SU-DHL-6 (cell line): ENCODE measurements around the gene WNT4.

Source experiments
- H2AFZ ChIP-seq: fragments of 200-600 bp; sonication (generic); 2 replicates; pipeline ENCODE4 v1.6.1; 2014; ENCODE audit warnings: low read depth, mild to moderate bottlenecking, moderate library complexity, mixed read lengths, antibody characterized with exemption, low read length; ENCODE audit not compliant: severe bottlenecking
- H3F3A ChIP-seq: fragments of 200-600 bp; shearing (Covaris generic); 2 replicates; pipeline ENCODE4 v1.6.0; 2016; ENCODE audit warnings: antibody characterized with exemption, mild to moderate bottlenecking; ENCODE audit not compliant: insufficient read depth
- H3K27ac ChIP-seq: fragments of 200-600 bp; sonication (generic); 2 replicates; pipeline ENCODE4 v1.5.1; 2016; ENCODE audit warnings: low read depth, mild to moderate bottlenecking, low read length, moderate library complexity, mixed read lengths
- H3K27me3 ChIP-seq: fragments of 200-600 bp; sonication (generic), shearing (Covaris generic); 2 replicates; pipeline ENCODE4 v1.6.0; 2014; ENCODE audit warnings: mild to moderate bottlenecking, low read length
- H3K36me3 ChIP-seq: fragments of 200-600 bp; sonication (generic); 2 replicates; pipeline ENCODE4 v1.6.1; 2014; ENCODE audit warnings: mild to moderate bottlenecking, low read length, mixed read lengths
- H3K4me2 ChIP-seq: fragments of 300-600, 200-600 bp; shearing (Covaris generic), sonication (generic); 2 replicates; pipeline ENCODE4 v1.6.0; 2014; ENCODE audit warnings: low read length, low read depth, mild to moderate bottlenecking; ENCODE audit not compliant: poor library complexity, severe bottlenecking
- H3K4me3 ChIP-seq: fragments of 200-600 bp; sonication (generic); 2 replicates; pipeline ENCODE4 v1.5.1; 2014; ENCODE audit warnings: antibody characterized with exemption, low read length, mild to moderate bottlenecking, mixed read lengths; ENCODE audit not compliant: insufficient read depth, poor library complexity, severe bottlenecking
- H3K79me2 ChIP-seq: fragments of 200-600 bp; sonication (generic); 2 replicates; pipeline ENCODE4 v1.6.1; 2014; ENCODE audit warnings: mild to moderate bottlenecking, low read length, moderate library complexity; ENCODE audit not compliant: insufficient read depth
- H3K9ac ChIP-seq: fragments of 200-600 bp; sonication (generic); 2 replicates; pipeline ENCODE4 v1.7.0; 2014; ENCODE audit warnings: mild to moderate bottlenecking, low read length
- H3K9me2 ChIP-seq: fragments of 200-600 bp; sonication (generic); replicated peaks from 2 replicates; pipeline ENCODE4 v1.6.1; 2014; ENCODE audit warnings: low read length; ENCODE audit not compliant: insufficient read depth
- H3K9me3 ChIP-seq: fragments of 200-600 bp; sonication (generic); 2 replicates; pipeline ENCODE4 v1.6.1; 2014; ENCODE audit warnings: low read length, mixed read lengths; ENCODE audit not compliant: insufficient read depth
- H4K20me1 ChIP-seq: fragments of 200-600 bp; sonication (generic); 2 replicates; pipeline ENCODE4 v1.6.1; 2014; ENCODE audit warnings: low read depth, mild to moderate bottlenecking, antibody characterized with exemption, low read length, moderate library complexity, mixed read lengths
- CTCF ChIP-seq: fragments of 200-600 bp; sonication (generic); IDR thresholded peaks from one replicate; pipeline ENCODE4 v1.5.1; 2017; ENCODE audit warnings: antibody characterized with exemption, mild to moderate bottlenecking, low read length, moderate library complexity; ENCODE audit not compliant: insufficient read depth, poor library complexity, severe bottlenecking
- EZH2phosphoT487 ChIP-seq: fragments of 200-600 bp; sonication (generic), shearing (Covaris generic); conservative IDR thresholded peaks from 2 replicates; pipeline ENCODE4 v1.6.1; 2018; ENCODE audit warnings: mild to moderate bottlenecking, antibody characterized with exemption, low read length, moderate library complexity, mixed read lengths

The WNT4 gene

DNA sequence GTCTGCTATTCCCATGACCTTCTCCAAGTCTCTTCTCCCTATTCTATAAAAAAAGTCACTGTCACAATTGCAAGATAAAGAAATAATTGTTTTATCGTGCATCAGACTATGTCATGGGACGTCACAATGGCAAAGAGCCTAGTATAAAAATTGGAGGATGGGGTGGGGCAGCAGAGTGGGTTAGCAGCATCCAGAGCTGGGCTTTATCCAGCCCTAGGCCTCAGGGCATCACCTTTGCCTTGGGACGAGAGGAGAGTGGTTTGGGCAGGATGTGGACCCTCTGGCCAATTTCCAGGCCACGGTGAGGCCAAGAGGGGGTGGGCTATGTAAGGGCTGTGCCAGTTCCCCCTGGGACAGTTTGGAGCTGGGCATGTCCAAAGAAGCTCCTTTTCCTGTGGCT, 25.7 kb downstream of the WNT4 start:
- no peak overlapping the region for H3K9ac ChIP-seq
- no peak overlapping the region for H3K4me2 ChIP-seq
- H3K36me3 ChIP-seq, result no peaks in the 10 kb centered on the region
- H3K4me3 ChIP-seq, result no peak overlapping the region
- TF ChIP-seq EZH2phosphoT487 (no peak), CTCF (no peak)
- no peak overlapping the region for H2AFZ ChIP-seq
- H3K27ac ChIP-seq, result no peak overlapping the region
- no peaks in the 10 kb centered on the region for H3K79me2 ChIP-seq
- no peaks in the 10 kb centered on the region for H3F3A ChIP-seq
- no peaks in the 10 kb centered on the region for H4K20me1 ChIP-seq
- H3K9me3 ChIP-seq, result no peaks in the 10 kb centered on the region
- H3K27me3 ChIP-seq, result no peaks in the 10 kb centered on the region
- H3K9me2 ChIP-seq, result no peaks in the 10 kb centered on the region

- no peak overlapping the region for H2AFZ ChIP-seq
- no peak overlapping the region for H3K27ac ChIP-seq
- H3K4me2 ChIP-seq, result no peak overlapping the region
- H3K79me2 ChIP-seq, result no peaks in the 10 kb centered on the region
- H3F3A ChIP-seq, result no peaks in the 10 kb centered on the region
- no peaks in the 10 kb centered on the region for H4K20me1 ChIP-seq
- no peaks in the 10 kb centered on the region for H3K9me3 ChIP-seq
- H3K9me2 ChIP-seq, result no peaks in the 10 kb centered on the region
- no peak overlapping the region for H3K4me3 ChIP-seq
- TF ChIP-seq EZH2phosphoT487, result no peak
- no peak for TF ChIP-seq CTCF
- no peaks in the 10 kb centered on the region for H3K27me3 ChIP-seq
- no peak overlapping the region for H3K9ac ChIP-seq
- H3K36me3 ChIP-seq, result no peaks in the 10 kb centered on the region
These were observed 27.6 kb downstream of the WNT4 start for GRCh38 chr1:22115286-22115685.

DNA sequence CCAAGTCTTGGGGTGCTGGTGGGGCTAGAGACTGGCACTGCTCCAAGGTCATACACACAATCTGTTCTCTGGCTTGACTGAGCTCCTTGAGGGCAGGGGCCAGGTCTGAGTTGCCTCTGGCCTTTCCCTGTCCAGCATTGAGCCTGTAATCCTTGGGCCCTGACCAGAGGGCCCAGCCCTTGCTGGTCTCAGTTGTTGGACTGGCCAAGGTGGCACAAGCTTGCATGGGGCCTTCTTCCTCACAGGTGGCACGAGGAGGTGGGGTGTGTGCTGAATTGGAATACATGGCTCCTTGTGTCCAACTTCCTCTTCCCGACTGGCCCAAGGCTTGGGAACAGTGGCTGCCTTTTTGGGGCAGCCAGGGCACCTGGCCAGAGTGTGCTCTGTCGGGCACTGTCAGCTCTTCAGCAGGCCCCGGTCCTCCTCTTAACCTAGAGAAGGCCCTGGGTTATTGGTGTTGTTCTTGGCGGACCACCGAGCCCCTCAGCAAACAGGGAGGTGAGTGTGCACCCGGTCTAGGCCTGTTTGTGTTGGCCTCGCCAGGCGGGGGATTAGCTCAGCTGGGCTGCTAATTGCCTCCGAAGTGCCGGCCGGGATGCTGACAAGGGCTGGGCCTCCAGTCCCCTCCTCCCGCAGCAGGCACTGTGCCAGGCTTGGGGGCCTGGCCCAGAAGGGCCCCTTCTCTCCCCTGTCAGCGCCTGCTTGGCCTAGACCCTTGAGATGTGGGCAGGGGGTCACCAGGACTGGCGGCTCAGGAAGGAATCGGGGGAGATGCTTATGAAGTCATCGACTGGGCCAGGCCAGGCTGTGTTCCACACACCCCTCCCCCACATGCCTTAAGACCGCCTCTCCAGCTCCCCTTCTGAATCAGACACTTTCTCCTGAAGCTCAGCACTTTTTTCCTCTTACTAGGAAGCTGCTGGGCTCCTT, 28.5 kb downstream of the WNT4 start:
- Histone ChIP-seq H3K36me3 (no peaks in the 10 kb centered on the region), H3K9ac (no peak overlapping the region), H3K9me2 (no peaks in the 10 kb centered on the region), H2AFZ (no peak overlapping the region), H3K4me3 (no peak overlapping the region), H4K20me1 (no peaks in the 10 kb centered on the region), H3K27me3 (no peaks in the 10 kb centered on the region), H3K4me2 (no peak overlapping the region), H3F3A (no peaks in the 10 kb centered on the region), H3K27ac (no peak overlapping the region), H3K9me3 (no peaks in the 10 kb centered on the region), H3K79me2 (no peaks in the 10 kb centered on the region)
- TF ChIP-seq CTCF (no peak), EZH2phosphoT487 (no peak)
